Measurements from ENCODE around the gene SPATA46.

The SPATA46 gene

DNA sequence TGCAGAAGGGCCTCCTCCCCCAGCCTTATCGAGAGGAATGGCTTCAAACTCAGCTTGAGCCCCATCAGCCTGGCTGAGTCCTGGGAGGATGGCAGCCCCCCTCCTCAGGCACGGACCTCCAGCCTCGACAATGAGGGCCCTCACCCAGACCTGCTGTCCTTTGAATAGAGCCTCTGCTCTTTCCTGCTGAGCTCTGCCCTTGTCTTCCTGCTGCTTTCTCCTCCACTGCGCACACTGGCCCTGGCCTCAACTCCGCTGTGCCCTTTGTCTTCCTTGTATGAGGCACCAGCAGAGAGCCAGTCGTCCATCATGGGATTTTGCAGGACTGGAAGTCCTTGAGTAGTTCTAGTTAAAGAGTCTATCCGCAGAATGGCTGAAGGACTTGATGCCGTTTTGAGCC, 6.9 kb upstream of the SPATA46 start:
- H3K4me3 ChIP-seq (ENCODE audit: low read depth, low read length): no peak overlapping the region
- in situ Hi-C loops (cut with HindIII; ENCODE audit: low sequenced_read_pairs): no loop called here
- DNase-seq (ENCODE audit: low read depth, low spot score): no peak
- TF ChIP-seq, protein P1, sequence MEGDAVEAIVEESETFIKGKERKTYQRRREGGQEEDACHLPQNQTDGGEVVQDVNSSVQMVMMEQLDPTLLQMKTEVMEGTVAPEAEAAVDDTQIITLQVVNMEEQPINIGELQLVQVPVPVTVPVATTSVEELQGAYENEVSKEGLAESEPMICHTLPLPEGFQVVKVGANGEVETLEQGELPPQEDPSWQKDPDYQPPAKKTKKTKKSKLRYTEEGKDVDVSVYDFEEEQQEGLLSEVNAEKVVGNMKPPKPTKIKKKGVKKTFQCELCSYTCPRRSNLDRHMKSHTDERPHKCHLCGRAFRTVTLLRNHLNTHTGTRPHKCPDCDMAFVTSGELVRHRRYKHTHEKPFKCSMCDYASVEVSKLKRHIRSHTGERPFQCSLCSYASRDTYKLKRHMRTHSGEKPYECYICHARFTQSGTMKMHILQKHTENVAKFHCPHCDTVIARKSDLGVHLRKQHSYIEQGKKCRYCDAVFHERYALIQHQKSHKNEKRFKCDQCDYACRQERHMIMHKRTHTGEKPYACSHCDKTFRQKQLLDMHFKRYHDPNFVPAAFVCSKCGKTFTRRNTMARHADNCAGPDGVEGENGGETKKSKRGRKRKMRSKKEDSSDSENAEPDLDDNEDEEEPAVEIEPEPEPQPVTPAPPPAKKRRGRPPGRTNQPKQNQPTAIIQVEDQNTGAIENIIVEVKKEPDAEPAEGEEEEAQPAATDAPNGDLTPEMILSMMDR (IDR thresholded peaks at IDR 0.05; ENCODE audit: low read depth, low read length): no peak

DNA sequence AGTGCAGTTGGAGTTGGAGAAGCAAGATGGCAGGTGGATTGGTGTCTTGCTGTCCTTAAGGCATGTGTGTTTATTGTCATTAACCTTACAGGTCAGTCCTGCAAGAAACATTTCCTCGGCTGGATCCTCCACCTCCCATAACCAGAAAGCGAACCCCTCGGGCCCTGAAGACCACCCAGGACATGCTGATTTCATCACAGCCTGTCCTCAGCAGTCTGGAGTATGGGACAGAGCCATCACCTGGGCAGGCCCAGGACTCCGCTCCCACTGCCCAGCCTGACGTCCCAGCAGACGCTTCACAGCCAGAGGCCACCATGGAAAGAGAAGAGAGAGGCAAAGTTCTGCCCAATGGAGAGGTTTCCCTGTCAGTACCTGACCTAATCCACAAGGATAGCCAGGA, 6.4 kb upstream of the SPATA46 start:
- H3K4me3 ChIP-seq (ENCODE audit: low read depth, low read length): no peak overlapping the region
- no peak for DNase-seq (ENCODE audit: low read depth, low spot score)
- in situ Hi-C loops (cut with HindIII; ENCODE audit: low sequenced_read_pairs): no loop called here
- TF ChIP-seq, protein P1 (IDR thresholded peaks at IDR 0.05; ENCODE audit: low read depth, low read length): no peak

DNA sequence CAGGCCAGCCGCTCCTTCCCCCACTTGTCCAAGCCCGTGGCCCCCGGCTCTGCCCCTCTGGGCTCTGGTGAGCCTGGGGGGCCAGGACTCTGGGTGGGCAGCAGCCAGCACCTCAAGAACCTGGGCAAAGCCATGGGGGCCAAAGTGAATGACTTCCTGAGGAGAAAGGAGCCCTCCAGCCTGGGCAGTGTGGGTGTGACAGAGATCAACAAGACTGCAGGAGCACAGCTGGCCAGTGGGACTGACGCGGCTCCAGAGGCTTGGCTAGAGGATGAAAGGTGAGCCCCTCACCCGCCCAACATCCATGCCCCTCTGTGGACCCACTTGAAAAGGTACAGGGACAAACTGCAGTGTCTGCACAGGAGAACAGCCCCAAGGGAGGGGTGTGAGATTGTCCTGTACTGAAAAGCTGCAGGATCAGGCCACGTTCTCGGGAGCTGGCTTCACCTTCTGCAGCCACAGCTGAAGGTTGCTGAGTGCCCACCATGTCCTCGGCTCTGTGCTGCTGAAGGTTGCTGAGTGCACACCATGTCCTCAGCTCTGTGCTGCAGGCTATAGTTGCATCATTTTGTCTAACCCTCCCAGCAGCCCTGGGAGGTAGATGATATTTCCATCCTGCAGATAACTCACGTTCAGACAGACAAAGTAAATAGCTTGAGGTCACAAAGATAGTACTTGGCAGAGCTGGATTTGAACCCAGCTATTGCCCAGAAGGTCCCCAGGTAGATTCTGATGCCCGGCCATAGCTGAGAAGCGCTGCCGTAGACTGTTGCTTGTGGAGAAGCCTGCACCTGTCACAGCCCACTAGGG, 5.5 kb upstream of the SPATA46 start:
- DNase-seq (ENCODE audit: low read depth, low spot score): no peak
- in situ Hi-C loops (cut with HindIII; ENCODE audit: low sequenced_read_pairs): no loop called here
- H3K4me3 ChIP-seq (ENCODE audit: low read depth, low read length): no peak overlapping the region
- TF ChIP-seq, protein P1 (IDR thresholded peaks at IDR 0.05; ENCODE audit: low read depth, low read length): no peak

DNA sequence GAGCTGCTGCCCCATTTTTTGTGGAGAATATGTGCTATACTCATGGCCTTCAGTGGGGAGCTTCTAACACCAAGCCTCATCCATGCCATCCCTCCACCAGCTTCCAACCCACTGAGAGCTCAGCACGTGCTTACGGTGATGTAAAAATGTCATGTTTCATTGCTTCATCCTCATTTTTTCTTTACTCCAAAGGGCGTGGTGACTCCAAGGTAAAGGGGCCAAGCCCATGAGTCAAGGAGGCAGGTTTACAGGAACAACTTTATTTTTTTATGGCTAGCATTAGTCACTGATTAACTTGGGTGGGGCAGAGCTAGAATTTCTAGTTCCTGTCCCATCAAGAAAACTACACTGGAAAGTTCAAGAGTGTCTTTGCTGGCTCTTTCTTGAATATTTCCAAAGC, 4.7 kb upstream of the SPATA46 start, which contains the start of gene C1orf226:
Gene C1orf226, plus strand, starts transcription at position 346 of the 400 bp plus-strand sequence. CDS start 174 bp downstream, outside the sequence.
- TF ChIP-seq, protein P1 (IDR thresholded peaks at IDR 0.05; ENCODE audit: low read depth, low read length): no peak
- DNase-seq (ENCODE audit: low read depth, low spot score): no peak
- in situ Hi-C loops (cut with HindIII; ENCODE audit: low sequenced_read_pairs): no loop called here
- H3K4me3 ChIP-seq (ENCODE audit: low read depth, low read length): no peak within 1 kb of the TSS

DNA sequence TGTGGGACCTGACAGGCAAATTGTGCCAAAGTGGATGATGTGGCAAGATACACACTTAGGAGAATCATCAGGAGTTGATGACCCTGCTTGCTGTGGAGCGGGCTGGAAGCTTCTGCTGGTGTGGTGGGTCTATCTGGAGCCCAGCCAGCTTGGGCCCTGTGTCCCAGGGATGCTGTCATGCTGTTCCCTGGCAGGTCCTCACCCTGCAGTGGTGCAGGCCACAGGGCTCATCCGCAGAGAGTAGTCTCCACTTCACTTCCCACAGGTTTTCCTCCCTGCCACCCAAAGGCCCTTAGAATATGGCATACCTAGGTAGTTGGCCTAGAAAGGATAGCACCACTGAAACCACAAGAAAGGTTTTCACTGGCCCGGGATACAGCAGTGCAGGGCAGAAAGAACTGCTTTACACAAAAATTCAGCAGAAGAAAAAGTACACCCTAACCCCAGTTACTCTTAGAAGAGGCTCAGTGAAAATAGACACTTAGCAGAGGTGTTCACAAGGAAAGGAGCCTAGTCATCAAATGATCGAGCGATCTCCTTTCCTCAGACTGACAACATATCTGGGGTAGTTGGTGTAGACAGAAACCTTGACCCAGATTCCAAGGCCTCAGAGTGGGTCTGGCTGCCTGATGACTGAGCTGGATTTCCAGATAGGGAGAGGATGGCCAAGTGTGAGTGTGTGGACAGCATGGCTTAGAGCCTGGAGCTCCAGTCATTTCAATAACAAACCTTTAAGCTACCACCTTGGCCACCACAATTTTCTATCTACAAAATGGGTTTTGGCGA, 3.6 kb upstream of the SPATA46 start:
- H3K4me3 ChIP-seq (ENCODE audit: low read depth, low read length): no peak overlapping the region
- DNase-seq (ENCODE audit: low read depth, low spot score): no peak
- in situ Hi-C loops (cut with HindIII; ENCODE audit: low sequenced_read_pairs): no loop called here
- TF ChIP-seq, protein P1 (IDR thresholded peaks at IDR 0.05; ENCODE audit: low read depth, low read length): no peak

DNA sequence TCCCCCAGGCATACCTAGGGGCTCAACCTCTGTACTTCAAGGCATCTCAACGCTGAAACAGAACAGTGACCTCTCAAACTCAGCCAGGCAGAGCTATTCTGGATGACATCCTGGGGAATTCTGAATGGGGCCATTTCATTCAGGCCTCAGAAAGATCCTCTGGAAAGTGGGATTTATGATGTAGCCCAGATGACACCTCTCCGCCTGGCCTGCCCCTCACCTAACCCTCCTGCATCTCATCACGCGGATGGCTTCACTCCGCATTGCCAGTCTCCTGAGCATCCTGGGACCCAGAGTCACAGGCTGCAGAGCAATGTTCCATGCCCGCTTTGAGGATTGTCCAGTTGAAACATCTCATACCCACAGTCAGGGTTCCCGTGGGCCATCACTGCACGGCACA, 1.2 kb downstream of the SPATA46 start:
- DNase-seq (ENCODE audit: low read depth, low spot score): no peak
- H3K4me3 ChIP-seq (ENCODE audit: low read depth, low read length): no peak overlapping the region
- in situ Hi-C loops (cut with HindIII; ENCODE audit: low sequenced_read_pairs): no loop called here
- TF ChIP-seq, protein P1 (IDR thresholded peaks at IDR 0.05; ENCODE audit: low read depth, low read length): no peak
